Ascending aorta (tissue), 2 donors: ENCODE data around the gene EFEMP1. TPM values are rescaled to one million over a fixed set of nuclear protein-coding genes. Genes with fewer than 3 reads are reported as not detected.

ENCODE experiments used
- DNase-seq, 2 donors: peaks; one replicate each; pipeline ENCODE4 v3.0.0-alpha.2; 2019; ENCODE audit warnings: low spot score in 2 of 2
- H3K27ac ChIP-seq, 2 donors: fragments of 200-600 bp; sonication (generic); one replicate each; pipeline ENCODE4 v1.5.1; 2016 to 2017; ENCODE audit warnings: mild to moderate bottlenecking in 1 of 2
- H3K27me3 ChIP-seq: fragments of 200-600 bp; sonication (generic); one replicate; pipeline ENCODE4 v1.5.1; 2017
- H3K36me3 ChIP-seq, 2 donors: fragments of 200-600 bp; sonication (generic); one replicate each; pipeline ENCODE4 v1.5.1; 2016
- H3K4me1 ChIP-seq, 2 donors: fragments of 200-600 bp; sonication (generic); one replicate each; pipeline ENCODE4 v1.5.1; 2016 to 2017; ENCODE audit warnings: mild to moderate bottlenecking in 1 of 2
- H3K4me3 ChIP-seq, 2 donors: fragments of 200-600 bp; sonication (generic); one replicate each; pipeline ENCODE4 v1.5.1; 2016 to 2017; ENCODE audit warnings: mild to moderate bottlenecking in 1 of 2
- H3K9me3 ChIP-seq, 2 donors: fragments of 200-600 bp; sonication (generic); one replicate each; pipeline ENCODE4 v1.5.1; 2016
- intact Hi-C: fragments of 100-400 bp; cut with DNase I; formaldehyde crosslinking; loops from one replicate; pipeline ENCODE4 v1.15.1; 2023
- total RNA-seq: library from RNA; depleted of rRNA; stranded (reverse); fragments of >200 nt; gene quantifications from one replicate; pipeline ENCODE4 v1.1.0, GENCODE V29; 2016
- TF ChIP-seq, protein P1 (sequence below), 3 experiments: fragments of 200-600 bp in 2 of 3; fragments of 450-650 bp in 1 of 3; sonication (generic) in 2 of 3; IDR thresholded peaks; one replicate each; pipeline ENCODE4 v1.5.1; 2016 to 2019; ENCODE audit warnings: antibody characterized with exemption in 3 of 3, mild to moderate bottlenecking in 1 of 3, moderate library complexity in 1 of 3

Gene EFEMP1, protein sequence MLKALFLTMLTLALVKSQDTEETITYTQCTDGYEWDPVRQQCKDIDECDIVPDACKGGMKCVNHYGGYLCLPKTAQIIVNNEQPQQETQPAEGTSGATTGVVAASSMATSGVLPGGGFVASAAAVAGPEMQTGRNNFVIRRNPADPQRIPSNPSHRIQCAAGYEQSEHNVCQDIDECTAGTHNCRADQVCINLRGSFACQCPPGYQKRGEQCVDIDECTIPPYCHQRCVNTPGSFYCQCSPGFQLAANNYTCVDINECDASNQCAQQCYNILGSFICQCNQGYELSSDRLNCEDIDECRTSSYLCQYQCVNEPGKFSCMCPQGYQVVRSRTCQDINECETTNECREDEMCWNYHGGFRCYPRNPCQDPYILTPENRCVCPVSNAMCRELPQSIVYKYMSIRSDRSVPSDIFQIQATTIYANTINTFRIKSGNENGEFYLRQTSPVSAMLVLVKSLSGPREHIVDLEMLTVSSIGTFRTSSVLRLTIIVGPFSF
- 1,320 TPM for total RNA-seq

DNA sequence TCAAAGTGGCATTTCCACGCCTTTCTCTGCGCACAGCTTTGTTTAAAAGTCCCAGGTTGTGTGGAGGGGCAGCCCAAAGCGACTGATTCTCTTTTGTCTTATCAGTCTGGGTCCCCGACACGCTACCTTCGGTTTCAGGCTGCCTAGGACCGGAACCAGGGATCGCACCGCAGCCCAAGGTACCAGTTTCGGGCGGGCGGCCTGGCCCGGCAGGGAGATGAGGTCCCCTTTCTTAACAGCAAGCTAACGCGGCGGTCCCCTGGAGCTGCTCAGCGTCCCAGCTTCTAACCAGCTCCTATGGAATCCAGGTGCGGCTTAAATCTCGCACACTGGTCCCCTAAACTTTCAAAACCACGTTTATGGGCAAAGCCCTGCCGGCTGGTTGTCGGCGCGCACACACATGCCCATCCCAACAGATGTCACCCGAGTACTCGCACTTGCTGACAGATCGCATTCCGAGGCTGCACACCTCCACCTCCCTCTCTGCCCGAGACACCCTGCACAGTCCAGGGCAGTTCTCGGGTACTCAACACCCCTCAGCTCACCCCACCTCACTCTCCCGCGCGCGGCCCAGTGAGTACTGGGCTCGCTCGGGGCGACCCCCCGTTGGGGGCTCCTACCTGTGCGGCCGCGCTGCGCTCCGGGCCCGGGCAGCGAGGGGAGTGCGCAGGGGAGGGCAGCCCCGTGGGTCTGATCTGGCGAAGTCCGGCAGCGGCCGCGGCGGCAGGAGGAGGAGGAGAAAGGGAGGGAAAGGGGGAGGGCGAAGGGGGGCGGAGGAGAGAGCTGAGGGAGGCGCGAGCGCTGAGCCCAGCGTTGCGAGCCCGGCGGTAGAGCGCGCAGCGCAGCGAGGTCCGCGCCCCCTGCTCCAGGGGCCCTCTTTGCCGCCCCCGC is at the start of gene EFEMP1:
Gene EFEMP1 (minus strand): TSS at position 692 of the 891 bp plus-strand sequence. CDS start 1,342 bp downstream, outside the sequence.
- no peaks in the 10 kb centered on the region for H3K9me3 ChIP-seq
- peak within 1 kb of the TSS; percentile 74 to 80 for H3K27ac ChIP-seq
- TF ChIP-seq, protein P1, sequence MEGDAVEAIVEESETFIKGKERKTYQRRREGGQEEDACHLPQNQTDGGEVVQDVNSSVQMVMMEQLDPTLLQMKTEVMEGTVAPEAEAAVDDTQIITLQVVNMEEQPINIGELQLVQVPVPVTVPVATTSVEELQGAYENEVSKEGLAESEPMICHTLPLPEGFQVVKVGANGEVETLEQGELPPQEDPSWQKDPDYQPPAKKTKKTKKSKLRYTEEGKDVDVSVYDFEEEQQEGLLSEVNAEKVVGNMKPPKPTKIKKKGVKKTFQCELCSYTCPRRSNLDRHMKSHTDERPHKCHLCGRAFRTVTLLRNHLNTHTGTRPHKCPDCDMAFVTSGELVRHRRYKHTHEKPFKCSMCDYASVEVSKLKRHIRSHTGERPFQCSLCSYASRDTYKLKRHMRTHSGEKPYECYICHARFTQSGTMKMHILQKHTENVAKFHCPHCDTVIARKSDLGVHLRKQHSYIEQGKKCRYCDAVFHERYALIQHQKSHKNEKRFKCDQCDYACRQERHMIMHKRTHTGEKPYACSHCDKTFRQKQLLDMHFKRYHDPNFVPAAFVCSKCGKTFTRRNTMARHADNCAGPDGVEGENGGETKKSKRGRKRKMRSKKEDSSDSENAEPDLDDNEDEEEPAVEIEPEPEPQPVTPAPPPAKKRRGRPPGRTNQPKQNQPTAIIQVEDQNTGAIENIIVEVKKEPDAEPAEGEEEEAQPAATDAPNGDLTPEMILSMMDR (IDR thresholded peaks at IDR 0.05): no peak
- no peaks in the 10 kb centered on the region for H3K27me3 ChIP-seq
- peak in 1 of 2 donors; percentile 87 for DNase-seq
- H3K4me3 ChIP-seq: peak within 1 kb of the TSS; percentile 66 to 83
- intact Hi-C loops: loop anchor here (2.0 to 10.0 kb wide), 5 partner anchors 36 to 149 kb away; no protein-coding TSS in a partner anchor
- no peaks in the 10 kb centered on the region for H3K36me3 ChIP-seq
- H3K4me1 ChIP-seq: peaks cover 0 to 6% of the 10 kb centered on the region in 2 donors

DNA sequence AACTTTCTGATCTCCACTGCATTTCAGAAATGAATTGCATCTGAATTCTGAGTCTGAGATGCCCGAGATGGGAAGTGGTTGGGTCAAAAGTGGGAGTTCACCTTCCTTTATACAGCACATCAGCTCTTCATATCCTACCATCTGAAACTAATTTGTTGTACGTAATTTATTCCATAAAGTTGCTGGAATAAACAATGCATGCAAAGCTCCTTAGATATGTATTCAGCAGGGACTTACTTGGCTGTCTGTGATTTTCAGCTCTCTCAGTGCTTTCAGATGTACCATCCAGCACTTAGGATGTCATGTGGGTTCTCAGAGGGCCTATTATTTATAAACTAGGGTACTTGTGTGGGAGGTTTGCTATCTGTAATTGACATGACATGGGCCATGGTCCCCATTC is 46.9 kb upstream of the EFEMP1 start:
- no peaks in the 10 kb centered on the region for H3K27me3 ChIP-seq
- DNase-seq: no peak
- no peaks in the 10 kb centered on the region for H3K36me3 ChIP-seq
- H3K27ac ChIP-seq: no peak overlapping the region
- H3K4me1 ChIP-seq: peaks cover 6 to 7% of the 10 kb centered on the region in 2 donors
- no peaks in the 10 kb centered on the region for H3K9me3 ChIP-seq
- TF ChIP-seq, protein P1 (IDR thresholded peaks at IDR 0.05): no peak
- no peak overlapping the region for H3K4me3 ChIP-seq
- intact Hi-C loops: no loop called here

DNA sequence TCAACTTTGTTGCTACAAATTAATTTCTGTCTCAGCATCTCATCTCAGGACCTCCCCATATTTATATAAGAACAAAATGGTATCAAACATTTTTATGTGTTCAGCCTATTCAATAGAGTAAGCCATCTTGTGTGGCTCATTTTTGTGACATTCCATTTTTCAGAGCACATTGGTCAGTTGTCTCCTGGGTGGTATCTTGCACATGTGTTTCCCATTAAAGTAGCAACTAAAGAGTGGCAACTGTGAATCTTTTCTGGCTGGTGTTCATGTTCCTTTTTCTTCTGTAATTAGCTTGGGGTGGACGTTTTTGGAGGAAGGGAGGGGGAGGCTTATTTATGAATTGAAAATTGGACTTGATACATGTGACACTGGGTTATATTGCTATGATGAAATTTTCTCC is 45.4 kb upstream of the EFEMP1 start:
- intact Hi-C loops: loop anchor here (2.0 kb wide), 1 partner anchor 22 kb away; no protein-coding TSS in a partner anchor
- TF ChIP-seq, protein P1 (IDR thresholded peaks at IDR 0.05): no peak

DNA sequence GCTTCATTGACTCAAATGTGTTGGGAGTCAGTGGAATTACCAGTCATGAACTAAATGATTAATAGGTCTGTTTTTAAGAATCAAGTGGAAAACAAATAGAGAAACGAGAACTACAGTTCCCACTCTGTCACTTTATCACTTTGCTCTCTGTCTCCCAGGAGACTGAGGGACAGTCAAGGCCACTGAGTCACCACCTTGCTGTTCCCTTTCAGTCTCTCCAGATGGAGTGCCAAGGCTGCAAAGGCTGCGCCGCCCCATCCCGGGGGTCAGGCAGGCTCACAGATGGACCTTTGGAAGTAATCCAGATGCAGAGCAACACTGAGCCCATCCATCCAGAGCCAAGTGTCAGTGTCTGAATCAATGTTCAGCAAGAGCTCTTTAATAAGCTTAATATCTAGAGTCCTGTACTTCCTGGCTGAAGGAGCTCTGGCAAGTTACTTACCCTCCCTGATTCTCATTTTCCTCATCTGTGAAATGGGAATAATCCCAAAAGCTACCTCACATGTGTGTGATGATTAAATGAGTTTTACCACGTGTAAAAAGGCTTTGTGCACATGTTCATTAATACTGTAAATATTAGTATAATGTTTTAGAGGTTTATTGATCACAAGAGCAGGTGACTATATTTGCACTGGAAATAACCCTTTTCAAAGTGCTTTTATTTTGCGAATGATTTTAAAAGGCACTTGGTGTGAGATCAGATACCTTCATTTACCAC is 43.0 kb upstream of the EFEMP1 start:
- Histone ChIP-seq H3K27me3 (no peaks in the 10 kb centered on the region), H3K4me1 (peaks cover 7 to 11% of the 10 kb centered on the region in 2 donors), H3K9me3 (no peaks in the 10 kb centered on the region), H3K4me3 (peak overlapping the region in 1 of 2 donors; percentile 29), H3K27ac (peak overlapping the region; percentile 72 to 74), H3K36me3 (no peaks in the 10 kb centered on the region)
- DNase-seq: peak in 1 of 2 donors; percentile 84
- intact Hi-C loops: loop anchor here (2.0 kb wide), 2 partner anchors 32 to 42 kb away; no protein-coding TSS in a partner anchor
- TF ChIP-seq, protein P1 (IDR thresholded peaks at IDR 0.05): peak in 1 of 3 experiments; percentile 17

More for the DNA sequence above, 45.4 kb upstream of the EFEMP1 start:
- Histone ChIP-seq H3K36me3 (no peaks in the 10 kb centered on the region), H3K27ac (no peak overlapping the region), H3K9me3 (no peaks in the 10 kb centered on the region), H3K27me3 (no peaks in the 10 kb centered on the region), H3K4me3 (no peak overlapping the region), H3K4me1 (peaks cover 7 to 11% of the 10 kb centered on the region in 2 donors)
- DNase-seq: no peak

DNA sequence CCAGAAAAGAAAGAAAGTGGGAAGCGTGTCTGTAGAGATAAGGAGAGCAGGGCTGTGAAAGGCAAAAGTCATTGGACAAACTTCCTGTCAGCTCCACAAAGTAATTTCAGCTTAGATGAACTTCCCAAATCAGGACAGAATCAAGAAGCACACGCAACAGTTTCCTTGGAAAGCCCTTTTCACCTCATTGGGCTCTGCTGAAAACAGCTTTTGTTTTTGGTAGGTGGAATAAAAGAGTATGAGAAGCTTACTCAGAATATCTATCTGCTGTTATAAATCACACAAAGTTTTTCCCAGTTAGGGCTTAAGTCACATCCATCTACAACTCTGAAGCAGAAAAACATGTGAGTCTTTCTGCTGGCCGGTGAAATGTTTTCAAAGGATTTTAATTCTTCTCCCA is 42.4 kb upstream of the EFEMP1 start:
- Histone ChIP-seq H3K27ac (peak overlapping the region; percentile 72 to 74), H3K27me3 (no peaks in the 10 kb centered on the region), H3K4me1 (peaks cover 7 to 11% of the 10 kb centered on the region in 2 donors), H3K9me3 (no peaks in the 10 kb centered on the region), H3K4me3 (peak overlapping the region in 1 of 2 donors; percentile 29), H3K36me3 (no peaks in the 10 kb centered on the region)
- intact Hi-C loops: loop anchor here (2.0 kb wide), 2 partner anchors 33 to 43 kb away; no protein-coding TSS in a partner anchor
- no peak for DNase-seq
- TF ChIP-seq, protein P1 (IDR thresholded peaks at IDR 0.05): no peak
